Fibroblast of lung (primary cell): ENCODE results near the gene OARD1. TPM values are rescaled to one million over a fixed set of nuclear protein-coding genes. Genes with fewer than 3 reads are reported as not detected.

ENCODE experiments used
- DNase-seq, 2 donors: peaks; one replicate each; pipeline versions ENCODE4 v3.0.0 to v3.0.0-alpha.2; 2010; ENCODE audit warnings: low read depth in 2 of 2
- H2AFZ ChIP-seq: 2 replicates; pipeline ENCODE4 v1.5.1; 2012; ENCODE audit warnings: low read length, control low read depth, inconsistent platforms
- H3K27ac ChIP-seq: 2 replicates; pipeline ENCODE4 v1.5.1; 2011; ENCODE audit warnings: low read length, control low read depth; ENCODE audit not compliant: insufficient read depth
- H3K27me3 ChIP-seq: 2 replicates; pipeline ENCODE4 v1.5.1; 2011; ENCODE audit warnings: mild to moderate bottlenecking, low read length; ENCODE audit not compliant: control insufficient read depth, insufficient read depth
- H3K36me3 ChIP-seq: 2 replicates; pipeline ENCODE4 v1.5.1; 2011; ENCODE audit warnings: low read length; ENCODE audit not compliant: control insufficient read depth, insufficient read depth
- H3K4me1 ChIP-seq: 2 replicates; pipeline ENCODE4 v1.5.1; 2011; ENCODE audit warnings: low read length; ENCODE audit not compliant: control insufficient read depth, insufficient read depth; ENCODE audit errors: extremely low read depth
- H3K4me2 ChIP-seq: 2 replicates; pipeline ENCODE4 v1.5.1; 2011; ENCODE audit warnings: low read length, control low read depth; ENCODE audit not compliant: insufficient read depth; ENCODE audit errors: extremely low read depth
- H3K4me3 ChIP-seq, 4 experiments: fragments of 200-600 bp in 1 of 4; sonication (generic) in 1 of 4; replicated peaks in 1 of 4; 2 replicates each; pipeline ENCODE4 v1.5.1; 2011 to 2016; ENCODE audit warnings: low read length in 4 of 4, low read depth in 3 of 4, mild to moderate bottlenecking in 3 of 4, control low read depth in 2 of 4, inconsistent platforms in 1 of 4, mixed read lengths in 1 of 4; ENCODE audit not compliant: insufficient read depth in 1 of 4; ENCODE audit errors: control extremely low read depth in 1 of 4
- H3K79me2 ChIP-seq: 2 replicates; pipeline ENCODE4 v1.5.1; 2012; ENCODE audit warnings: mild to moderate bottlenecking, low read length, inconsistent platforms; ENCODE audit not compliant: control insufficient read depth, insufficient read depth
- H3K9ac ChIP-seq: 2 replicates; pipeline ENCODE4 v1.5.1; 2011; ENCODE audit warnings: mild to moderate bottlenecking, low read length, control low read depth; ENCODE audit not compliant: insufficient read depth
- H3K9me3 ChIP-seq: 2 replicates; pipeline ENCODE4 v1.5.1; 2012; ENCODE audit warnings: low read depth, low read length; ENCODE audit not compliant: control insufficient read depth, insufficient read depth
- H4K20me1 ChIP-seq: 2 replicates; pipeline ENCODE4 v1.5.1; 2011; ENCODE audit warnings: low read length; ENCODE audit not compliant: control insufficient read depth, insufficient read depth; ENCODE audit errors: extremely low read depth
- CTCF ChIP-seq, 2 donors: IDR thresholded peaks in 1 of 2; conservative IDR thresholded peaks in 1 of 2; 1 replicate in 1 of 2; 2 replicates in 1 of 2; pipeline ENCODE4 v1.5.1; 2011 to 2012; ENCODE audit warnings: low read length in 2 of 2, control low read depth in 1 of 2, inconsistent platforms in 1 of 2, low read depth in 1 of 2, mild to moderate bottlenecking in 1 of 2
- EZH2 ChIP-seq: IDR thresholded peaks from 2 replicates; pipeline ENCODE4 v1.5.1; 2012; ENCODE audit warnings: low read length, control low read depth, mild to moderate bottlenecking; ENCODE audit errors: missing control alignments
- polyA plus RNA-seq, 2 donors: library from polyadenylated mRNA; depleted of rRNA in 1 of 2; stranded (reverse) in 1 of 2; unstranded in 1 of 2; fragments of >200 nt; gene quantifications; 2 replicates each; pipeline ENCODE4 v1.2.1, GENCODE V29; 2011 to 2012; ENCODE audit warnings: missing spikeins in 1 of 2
- total RNA-seq: library from RNA; depleted of rRNA; stranded (reverse); fragments of >200 nt; gene quantifications from 2 replicates; pipeline ENCODE4 v1.2.1, GENCODE V29; 2014

OARD1 gene
- total and polyA plus RNA-seq, 2 donors (not counting 1 experiment from before 2014, with no cell fraction given) = 9.8 to 12.4 TPM

GRCh38 chr6:41073968-41074691 lies 2.0 kb upstream of the OARD1 start:
- no peak for TF ChIP-seq CTCF (conservative IDR thresholded peaks at IDR 0.05 in 1 of 2, IDR thresholded peaks at IDR 0.05 in 1 of 2; ENCODE audit: low read depth in 1 of 2, low read length in 2 of 2)
- TF ChIP-seq EZH2 = no peak
- Histone ChIP-seq H3K27me3 (no peaks in the 10 kb centered on the region), H4K20me1 (no peaks in the 10 kb centered on the region), H3K4me2 (peak overlapping the region; percentile 82), H3K27ac (peak overlapping the region; percentile 94), H3K4me3 (peak overlapping the region; percentile 75 to 88 (median 78)), H3K36me3 (peaks cover 1% of the 10 kb centered on the region), H3K79me2 (peaks cover 53% of the 10 kb centered on the region), H3K9me3 (no peaks in the 10 kb centered on the region), H2AFZ (peak overlapping the region; percentile 5), H3K9ac (peak overlapping the region; percentile 95), H3K4me1 (peaks cover 3% of the 10 kb centered on the region)
- DNase-seq = peak; percentile 46 to 47

- Histone ChIP-seq H3K4me1 (peaks cover 3% of the 10 kb centered on the region), H3K27me3 (no peaks in the 10 kb centered on the region), H3K9me3 (no peaks in the 10 kb centered on the region), H3K4me3 (peak overlapping the region; percentile 75 to 88 (median 78)), H3K27ac (peak overlapping the region; percentile 94), H3K36me3 (no peaks in the 10 kb centered on the region), H3K9ac (peak overlapping the region; percentile 95), H4K20me1 (no peaks in the 10 kb centered on the region), H2AFZ (peak overlapping the region; percentile 5), H3K79me2 (peaks cover 46% of the 10 kb centered on the region), H3K4me2 (peak overlapping the region; percentile 82)
- no peak for TF ChIP-seq EZH2
- TF ChIP-seq CTCF (conservative IDR thresholded peaks at IDR 0.05 in 1 of 2, IDR thresholded peaks at IDR 0.05 in 1 of 2; ENCODE audit: low read depth in 1 of 2, low read length in 2 of 2) = peak; percentile 10 to 18
- peak; percentile 63 to 84 for DNase-seq
Measured at GRCh38 chr6:41073203-41073967, 1.2 kb upstream of the OARD1 start.

- H3K9ac ChIP-seq = peak within 1 kb of the TSS; percentile 95
- peak within 1 kb of the TSS; percentile 82 for H2AFZ ChIP-seq
- H3K27me3 ChIP-seq = no peaks in the 10 kb centered on the region
- TF ChIP-seq CTCF (conservative IDR thresholded peaks at IDR 0.05 in 1 of 2, IDR thresholded peaks at IDR 0.05 in 1 of 2; ENCODE audit: low read depth in 1 of 2, low read length in 2 of 2) = no peak
- no peak for TF ChIP-seq EZH2
- peak within 1 kb of the TSS; percentile 85 for H3K4me2 ChIP-seq
- H3K27ac ChIP-seq = peak within 1 kb of the TSS; percentile 94
- DNase-seq = peak in 1 of 2 donors; percentile 100
- peak within 1 kb of the TSS; percentile 78 to 98 (median 84) for H3K4me3 ChIP-seq
- H3K9me3 ChIP-seq = no peaks in the 10 kb centered on the region
- H3K79me2 ChIP-seq = peaks cover 41% of the 10 kb centered on the region
- H3K4me1 ChIP-seq = peaks cover 3% of the 10 kb centered on the region
- no peaks in the 10 kb centered on the region for H4K20me1 ChIP-seq
- H3K36me3 ChIP-seq = no peaks in the 10 kb centered on the region
Measured at GRCh38 chr6:41072836-41073202, 663 bp upstream of the OARD1 start, which contains the start of gene NFYA. Gene NFYA, plus strand, starts transcription at chr6:41072974. Its CDS starts 6,116 bp downstream, at chr6:41079090.
